Activated B cell treated with CpG ODN at 0.5 μM for 24 hours (primary cell): ENCODE results near the gene ST6GALNAC2. TPM values are rescaled to one million over a fixed set of nuclear protein-coding genes. Genes with fewer than 3 reads are reported as not detected.

Experiments
- ATAC-seq: fragments of 200-7000 bp; cut with Tn5 transposase; one replicate; pipeline ENCODE4 v1.10.0; 2021; ENCODE audit warnings: low read depth, mild to moderate bottlenecking, moderate library complexity
- CTCF ChIA-PET: fragments of 350-600 bp; sonication (Branson Sonifier 250); formaldehyde crosslinking; loops from one replicate; lab custom pipeline; 2021; ENCODE audit warnings: antibody characterized with exemption; lab: Charles Lee
- POLR2A ChIA-PET: fragments of 350-600 bp; sonication (Branson Sonifier 250); formaldehyde crosslinking; loops from one replicate; lab custom pipeline; 2021; ENCODE audit warnings: antibody characterized with exemption; lab: Charles Lee
- DNase-seq: peaks from one replicate; pipeline ENCODE4 v3.0.0; 2022
- H3K27ac Mint-ChIP-seq: one replicate; pipeline ENCODE4 v1.8.0; 2020; ENCODE audit warnings: mixed read lengths
- H3K27me3 Mint-ChIP-seq: one replicate; pipeline ENCODE4 v1.8.0; 2021; ENCODE audit warnings: mixed read lengths
- H3K36me3 Mint-ChIP-seq: one replicate; pipeline ENCODE4 v1.8.0; 2021; ENCODE audit warnings: low read depth, mixed read lengths
- H3K4me1 Mint-ChIP-seq: one replicate; pipeline ENCODE4 v1.8.0; 2021; ENCODE audit warnings: mixed read lengths
- H3K4me3 Mint-ChIP-seq: one replicate; pipeline ENCODE4 v1.8.0; 2020; ENCODE audit warnings: mild to moderate bottlenecking, mixed read lengths
- H3K9me3 Mint-ChIP-seq: one replicate; pipeline ENCODE4 v1.8.0; 2020; ENCODE audit warnings: mixed read lengths
- CTCF ChIP-seq: fragments of 200-600 bp; IDR thresholded peaks from one replicate; pipeline ENCODE4 v1.8.0; 2022; ENCODE audit warnings: antibody characterized with exemption, mild to moderate bottlenecking
- intact Hi-C: fragments of 100-400 bp; cut with micrococcal nuclease; formaldehyde crosslinking; loops from one replicate; pipeline ENCODE4 v1.15.1; 2024
- total RNA-seq: library from RNA; stranded (reverse); gene quantifications from 2 replicates; pipeline ENCODE4 v1.2.3, GENCODE V29; 2022

Gene ST6GALNAC2
- total RNA-seq, 1 donor from 2014 or later, result not detected

GRCh38 chr17:76558198-76559095, 27.2 kb downstream of the ST6GALNAC2 start:
- H3K27me3 Mint-ChIP-seq, result no peaks in the 10 kb centered on the region
- no peaks in the 10 kb centered on the region for H3K9me3 Mint-ChIP-seq
- peak overlapping the region; percentile 95 for H3K4me3 Mint-ChIP-seq
- no peak for ATAC-seq
- ChIA-PET POLR2A (interaction anchor here (0.7 to 4.2 kb wide), 11 partner anchors 9 to 179 kb away, joined by 3 to 85 read pairs (median 8); partner anchors contain the start of genes MFSD11, SRSF2 and ST6GALNAC2), CTCF (interaction anchor here (0.7 to 2.9 kb wide), 9 partner anchors 9 to 158 kb away, joined by 3 to 35 read pairs (median 8); no protein-coding TSS in a partner anchor)
- H3K4me1 Mint-ChIP-seq, result peaks cover 77% of the 10 kb centered on the region
- TF ChIP-seq CTCF, result no peak
- H3K36me3 Mint-ChIP-seq, result peaks cover 47% of the 10 kb centered on the region
- H3K27ac Mint-ChIP-seq, result peak overlapping the region; percentile 98
- intact Hi-C loops, result loop anchor here (1.0 to 10.0 kb wide), 2 partner anchors 157 to 886 kb away; no protein-coding TSS in a partner anchor
- no peak for DNase-seq

- Mint-ChIP-seq H3K4me1 (peaks cover 68% of the 10 kb centered on the region), H3K27me3 (no peaks in the 10 kb centered on the region), H3K36me3 (peaks cover 40% of the 10 kb centered on the region), H3K27ac (peak overlapping the region; percentile 98), H3K4me3 (peak overlapping the region; percentile 95), H3K9me3 (no peaks in the 10 kb centered on the region)
- TF ChIP-seq CTCF, result no peak
- ATAC-seq, result peak; percentile 90
- POLR2A ChIA-PET, result interaction anchor here (0.7 to 4.2 kb wide), 22 partner anchors 10 to 180 kb away, joined by 3 to 85 read pairs (median 4); partner anchors contain the start of genes MFSD11, SRSF2 and ST6GALNAC2
- DNase-seq, result peak; percentile 87
- intact Hi-C loops, result loop anchor here (1.0 to 10.0 kb wide), 8 partner anchors 30 to 887 kb away; partner anchors contain the start of genes JMJD6 and METTL23
- CTCF ChIA-PET, result interaction anchor here (0.7 to 2.9 kb wide), 11 partner anchors 10 to 159 kb away, joined by 3 to 35 read pairs (median 6); no protein-coding TSS in a partner anchor
These were observed 28.1 kb downstream of the ST6GALNAC2 start for GRCh38 chr17:76557368-76558197.

GRCh38 chr17:76556765-76557367, 28.8 kb downstream of the ST6GALNAC2 start:
- DNase-seq, result no peak
- peaks cover 38% of the 10 kb centered on the region for H3K36me3 Mint-ChIP-seq
- H3K9me3 Mint-ChIP-seq, result no peaks in the 10 kb centered on the region
- CTCF ChIA-PET, result interaction anchor here (0.7 to 2.9 kb wide), 7 partner anchors 10 to 140 kb away, joined by 3 to 35 read pairs (median 9); no protein-coding TSS in a partner anchor
- peaks cover 65% of the 10 kb centered on the region for H3K4me1 Mint-ChIP-seq
- H3K27me3 Mint-ChIP-seq, result no peaks in the 10 kb centered on the region
- peak overlapping the region; percentile 98 for H3K27ac Mint-ChIP-seq
- POLR2A ChIA-PET, result interaction anchor here (0.5 to 4.2 kb wide), 22 partner anchors 11 to 1234 kb away, joined by 3 to 85 read pairs (median 4); partner anchors contain the start of genes MFSD11, SRSF2 and ST6GALNAC2
- peak overlapping the region; percentile 95 for H3K4me3 Mint-ChIP-seq
- no peak for TF ChIP-seq CTCF
- peak; percentile 38 for ATAC-seq
- intact Hi-C loops, result loop anchor here (1.0 to 10.0 kb wide), 7 partner anchors 30 to 888 kb away; partner anchors contain the start of genes JMJD6 and METTL23

- ATAC-seq (no peak), DNase-seq (no peak)
- no peak for TF ChIP-seq CTCF
- Mint-ChIP-seq H3K4me1 (peaks cover 44% of the 10 kb centered on the region), H3K27ac (no peak overlapping the region), H3K4me3 (no peak overlapping the region), H3K36me3 (peaks cover 14% of the 10 kb centered on the region), H3K27me3 (no peaks in the 10 kb centered on the region), H3K9me3 (no peaks in the 10 kb centered on the region)
- ChIA-PET CTCF (interaction anchor here (0.9 kb wide), 1 partner anchor 69 kb away, joined by 3 read pairs; no protein-coding TSS in a partner anchor), POLR2A (interaction anchor here (1.4 kb wide), 1 partner anchor 26 kb away, joined by 4 read pairs; no protein-coding TSS in a partner anchor)
- intact Hi-C loops, result loop anchor here (10.0 kb wide), 1 partner anchor 891 kb away; no protein-coding TSS in a partner anchor
These were observed 31.5 kb downstream of the ST6GALNAC2 start for GRCh38 chr17:76554131-76554530.
